NCI-H510A (cell line): ENCODE data around the gene ARHGEF35.
"Not testable (repeated sequence)": the region's sequence is repeated elsewhere in the genome, so short reads cannot be mapped to it uniquely, and the experiment has no call there.

Experiments used
- DNase-seq: peaks from one replicate; lab custom pipeline; 2025; lab: John Stamatoyannopoulos, UW

The ARHGEF35 gene

DNA sequence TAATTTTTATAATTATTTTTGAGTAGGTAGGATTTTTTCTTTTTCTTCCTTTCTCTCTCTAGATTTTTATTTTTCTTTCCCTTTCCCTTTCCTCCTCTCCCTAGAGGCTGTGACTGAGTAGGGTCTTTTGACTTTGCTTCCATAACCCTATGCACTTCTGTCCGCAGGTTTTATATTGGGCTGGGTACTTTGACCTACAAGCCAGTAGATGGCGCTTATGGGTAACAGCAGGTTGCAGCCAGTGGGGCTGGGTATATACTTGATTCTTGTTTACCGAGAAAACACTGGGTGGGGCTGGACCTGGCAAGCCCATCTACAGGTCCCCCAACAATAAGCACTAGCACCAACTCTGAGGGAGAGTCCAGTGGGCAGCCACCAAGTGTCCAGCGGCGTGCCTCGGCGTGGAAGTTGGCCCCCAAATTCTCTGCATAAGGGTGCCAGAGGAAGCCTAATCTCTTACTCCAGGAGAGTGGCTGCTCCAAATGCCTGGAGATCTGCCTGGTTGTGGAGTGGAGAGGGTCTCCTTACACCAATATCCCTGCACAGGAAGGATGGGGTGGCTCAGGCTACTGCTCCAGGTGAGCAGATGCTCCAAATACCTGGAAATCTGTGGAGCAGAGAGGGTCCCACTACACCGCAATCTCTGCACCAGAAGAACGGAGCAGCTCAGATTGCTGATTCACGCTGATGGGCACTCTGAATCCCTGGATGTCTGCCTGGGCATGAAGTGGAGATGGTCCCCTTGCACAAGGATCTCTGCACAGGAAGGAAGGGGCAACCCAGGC lies 17.1 kb downstream of the ARHGEF35 start:
- not testable (repeated sequence) for DNase-seq

DNA sequence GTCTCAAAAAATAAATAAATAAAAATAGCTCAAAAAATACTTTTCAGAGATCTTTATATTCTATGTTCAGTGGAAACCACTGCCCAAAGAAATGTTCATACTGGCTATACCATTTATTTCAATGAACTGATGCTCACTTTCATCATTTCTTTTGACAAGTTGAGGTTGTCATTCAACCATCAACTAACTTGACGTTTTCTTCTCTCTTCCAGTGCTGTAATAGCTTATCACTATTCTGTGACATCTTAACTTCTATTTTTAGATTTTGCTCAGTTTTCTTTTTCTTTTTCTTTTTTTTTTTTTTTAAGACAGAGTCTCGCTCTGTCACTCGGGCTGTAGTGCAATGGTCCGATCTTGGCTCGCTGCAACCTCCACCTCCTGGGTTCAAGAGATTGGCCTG lies 21.0 kb downstream of the ARHGEF35 start:
- DNase-seq = no peak

GRCh38 chr7:144171594-144172350 lies 23.9 kb downstream of the ARHGEF35 start:
- DNase-seq = not testable (repeated sequence)

- DNase-seq = no peak
Measured at GRCh38 chr7:144164784-144165183, 30.8 kb downstream of the ARHGEF35 start.

DNA sequence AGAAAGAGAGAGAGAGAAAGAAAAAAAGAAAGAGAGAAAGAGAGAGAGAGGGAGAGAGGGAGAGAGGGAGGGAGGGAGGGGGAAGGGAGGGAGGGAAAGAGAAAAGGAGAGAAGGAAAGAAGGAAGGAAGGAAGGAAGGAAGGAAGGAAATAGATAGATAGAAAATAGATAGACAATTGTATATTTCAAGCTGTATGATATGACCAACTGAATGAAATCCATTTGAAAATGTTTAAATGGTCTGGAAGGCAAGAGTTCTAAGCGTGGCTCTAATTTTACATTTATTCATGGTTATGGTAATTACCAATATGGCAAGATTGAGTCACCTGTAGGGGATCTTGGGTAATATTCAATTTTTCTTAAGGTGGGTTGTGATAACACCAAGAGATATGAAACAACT lies 36.8 kb downstream of the ARHGEF35 start:
- DNase-seq = no peak

- DNase-seq = no peak
Measured at GRCh38 chr7:144148224-144148827, 47.3 kb downstream of the ARHGEF35 start.

DNA sequence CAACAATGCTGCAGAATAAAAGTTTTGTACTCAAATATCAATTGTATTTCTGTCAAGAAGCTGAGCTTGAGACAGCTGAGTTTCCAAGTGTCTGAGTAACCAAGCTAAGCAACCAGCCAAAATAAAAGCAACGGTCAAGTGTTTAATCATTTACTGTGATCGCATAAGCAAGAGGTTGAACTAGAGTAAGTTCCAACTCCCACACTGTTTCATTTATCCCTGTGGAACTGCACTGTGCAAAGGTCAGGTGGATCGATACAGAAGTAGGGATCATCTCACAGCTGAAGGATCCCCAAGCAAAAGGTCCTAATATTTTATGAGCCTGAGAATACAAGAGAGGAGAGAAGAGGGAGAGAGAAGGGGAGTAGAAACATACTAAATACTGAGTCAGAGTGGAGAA lies 51.2 kb downstream of the ARHGEF35 start:
- no peak for DNase-seq

DNA sequence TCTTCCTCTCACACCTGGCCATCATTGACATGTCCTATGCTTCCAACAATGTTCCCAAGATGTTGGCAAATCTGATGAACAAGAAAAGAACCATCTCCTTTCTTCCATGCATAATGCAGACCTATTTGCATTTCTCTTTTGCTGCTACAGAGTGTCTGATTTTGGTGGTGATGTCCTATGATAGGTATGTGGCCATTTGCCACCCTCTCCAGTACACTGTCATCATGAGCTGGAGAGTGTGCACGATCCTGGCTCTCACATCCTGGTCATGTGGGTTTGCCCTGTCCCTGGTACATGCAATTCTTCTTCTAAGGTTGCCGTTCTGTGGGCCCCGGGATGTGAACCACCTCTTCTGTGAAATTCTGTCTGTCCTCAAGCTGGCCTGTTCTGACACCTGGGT lies 53.4 kb downstream of the ARHGEF35 start:
- DNase-seq = no peak

DNA sequence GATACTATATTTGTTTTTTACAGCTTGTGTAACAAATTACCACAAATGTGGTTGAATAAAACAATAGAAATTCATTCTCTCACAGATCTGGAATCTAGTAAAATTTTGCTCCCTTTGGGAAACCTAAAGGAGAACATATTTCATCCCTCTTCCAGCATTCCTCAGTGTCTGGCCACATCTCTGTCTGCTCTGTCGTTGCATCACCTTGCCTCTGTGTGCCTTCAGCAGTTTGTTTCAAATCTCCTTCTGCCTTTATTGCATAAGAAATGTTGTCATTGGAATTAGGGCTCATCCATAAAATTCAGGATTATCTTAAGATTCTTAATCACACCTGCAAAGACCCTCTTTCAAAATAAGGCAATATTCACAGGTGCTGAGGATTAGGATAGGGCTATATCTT lies 58.1 kb downstream of the ARHGEF35 start:
- no peak for DNase-seq
